ENCODE measurements around the gene CSHL1.
"Not testable (repeated sequence)": the region's sequence is repeated elsewhere in the genome, so short reads cannot be mapped to it uniquely, and the experiment has no call there.

CSHL1 gene

GRCh38 chr17:63881935-63882601 is 29.0 kb downstream of the CSHL1 start, which contains the start of gene GH2:
Gene GH2, minus strand, starts transcription at chr17:63881944. Its CDS starts 143 bp downstream, at chr17:63881801.
- FAIRE-seq = no peak

- not testable (repeated sequence) for FAIRE-seq
These were observed 29.7 kb downstream of the CSHL1 start for GRCh38 chr17:63881337-63881736.

- no peak for FAIRE-seq
These were observed 30.4 kb downstream of the CSHL1 start for GRCh38 chr17:63880706-63881105.

- FAIRE-seq = not testable (repeated sequence)
These were observed 32.6 kb downstream of the CSHL1 start for GRCh38 chr17:63878413-63878812.

GRCh38 chr17:63874693-63875092 is 36.4 kb downstream of the CSHL1 start:
- not testable (repeated sequence) for FAIRE-seq

- FAIRE-seq = not testable (repeated sequence)
These were observed 36.9 kb downstream of the CSHL1 start for GRCh38 chr17:63874061-63874626.

- FAIRE-seq = not testable (repeated sequence)
These were observed 37.5 kb downstream of the CSHL1 start, which contains the start of gene CSH2 for GRCh38 chr17:63873577-63873976. Gene CSH2, minus strand, starts transcription at chr17:63873677. Its CDS starts 63 bp downstream, at chr17:63873614.

- FAIRE-seq = not testable (repeated sequence)
These were observed 39.3 kb downstream of the CSHL1 start for GRCh38 chr17:63871646-63872365.

GRCh38 chr17:63870292-63870665 is 40.8 kb downstream of the CSHL1 start:
- FAIRE-seq = not testable (repeated sequence)

GRCh38 chr17:63869491-63870291 is 41.4 kb downstream of the CSHL1 start:
- FAIRE-seq = not testable (repeated sequence)

- not testable (repeated sequence) for FAIRE-seq
These were observed 44.4 kb downstream of the CSHL1 start for GRCh38 chr17:63866625-63867024.
